Activated naive CD8-positive, alpha-beta T cell treated with anti-CD3 and anti-CD28 coated beads, Interleukin-2, amount 50 U/mL, for 16 hours (primary cell): ENCODE data around the gene KCNG4.

Source experiments
- DNase-seq: peaks from one replicate; pipeline ENCODE4 v3.0.0-alpha.2; 2020; ENCODE audit warnings: low read depth, low spot score

KCNG4 gene

DNA sequence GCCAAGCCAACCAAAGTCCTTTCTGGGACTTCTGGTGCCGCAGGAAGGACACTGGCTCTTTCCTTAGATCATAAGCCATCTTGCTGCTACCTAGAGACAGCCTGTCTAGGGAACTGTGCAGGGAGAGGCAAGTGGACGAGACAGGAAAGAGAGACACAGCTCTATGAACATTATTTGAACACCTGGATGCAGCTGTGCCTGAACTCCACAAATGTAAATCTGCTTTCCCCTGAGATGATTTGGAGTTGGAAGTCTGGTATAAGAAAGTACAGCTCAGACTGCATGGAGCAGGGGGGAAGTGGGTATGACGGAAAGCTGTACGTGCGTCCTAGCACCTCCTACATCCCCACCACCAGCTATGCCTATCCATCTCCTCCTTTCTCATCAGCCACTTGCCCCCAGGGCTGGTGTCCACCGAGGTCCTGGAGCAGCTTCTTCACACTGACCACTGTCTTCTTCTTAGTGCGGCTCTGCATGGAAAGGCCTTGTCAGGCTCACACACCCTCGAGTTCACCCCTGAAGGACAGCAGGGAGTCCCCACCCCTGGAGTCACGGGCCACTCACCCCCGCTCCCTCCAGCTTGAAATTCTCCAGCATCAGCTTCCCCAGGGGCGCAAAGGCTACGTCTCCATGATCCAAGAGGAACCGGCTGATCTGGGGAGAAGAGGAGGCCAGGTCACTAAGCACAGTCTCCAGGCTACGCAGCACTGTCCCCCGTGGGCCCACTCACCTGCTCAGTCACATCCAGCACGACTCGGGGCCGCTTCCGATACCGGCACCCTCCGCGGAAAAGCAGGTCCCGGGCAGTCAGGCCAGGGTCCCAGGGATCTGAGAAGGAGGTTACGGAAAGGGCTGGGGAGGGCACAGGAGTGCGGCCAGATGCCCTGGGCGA is 56.9 kb downstream of the KCNG4 start:
- no peak for DNase-seq

GRCh38 chr16:84182104-84182503 is 57.7 kb downstream of the KCNG4 start:
- DNase-seq, result no peak

GRCh38 chr16:84181144-84181915 is 58.5 kb downstream of the KCNG4 start:
- DNase-seq, result no peak

DNA sequence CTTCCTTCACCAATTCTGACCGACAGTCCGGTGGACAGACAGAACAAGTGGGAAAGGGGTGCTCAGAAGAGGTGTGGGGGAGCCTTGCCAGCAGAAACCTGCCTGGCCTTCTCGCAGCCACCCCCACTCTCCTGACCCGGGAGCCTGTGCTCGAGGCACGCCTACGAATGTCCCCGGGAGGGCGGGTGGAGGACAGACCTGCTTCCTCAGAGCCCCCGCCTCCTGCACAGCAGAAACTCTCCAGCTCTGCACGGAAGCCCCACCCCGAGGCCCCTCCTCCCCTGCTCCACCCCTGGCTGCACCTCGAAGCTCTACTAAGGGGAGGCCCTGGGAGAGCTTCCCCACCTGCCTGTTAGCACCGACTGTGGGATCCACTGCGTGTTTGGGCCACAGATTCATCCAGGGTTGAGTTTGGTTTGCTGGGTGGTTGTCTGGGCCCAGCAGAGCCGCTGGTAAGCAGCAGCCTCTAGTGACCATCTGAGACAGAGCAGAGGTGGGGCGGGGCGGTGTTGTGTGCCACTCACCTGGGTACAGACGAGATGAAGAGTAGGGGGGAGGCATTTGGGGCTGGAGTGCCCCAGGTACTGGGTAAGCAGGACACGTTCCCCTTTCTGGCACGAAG is 59.2 kb downstream of the KCNG4 start:
- DNase-seq, result no peak

GRCh38 chr16:84179612-84180320 is 60.0 kb downstream of the KCNG4 start:
- DNase-seq, result no peak

DNA sequence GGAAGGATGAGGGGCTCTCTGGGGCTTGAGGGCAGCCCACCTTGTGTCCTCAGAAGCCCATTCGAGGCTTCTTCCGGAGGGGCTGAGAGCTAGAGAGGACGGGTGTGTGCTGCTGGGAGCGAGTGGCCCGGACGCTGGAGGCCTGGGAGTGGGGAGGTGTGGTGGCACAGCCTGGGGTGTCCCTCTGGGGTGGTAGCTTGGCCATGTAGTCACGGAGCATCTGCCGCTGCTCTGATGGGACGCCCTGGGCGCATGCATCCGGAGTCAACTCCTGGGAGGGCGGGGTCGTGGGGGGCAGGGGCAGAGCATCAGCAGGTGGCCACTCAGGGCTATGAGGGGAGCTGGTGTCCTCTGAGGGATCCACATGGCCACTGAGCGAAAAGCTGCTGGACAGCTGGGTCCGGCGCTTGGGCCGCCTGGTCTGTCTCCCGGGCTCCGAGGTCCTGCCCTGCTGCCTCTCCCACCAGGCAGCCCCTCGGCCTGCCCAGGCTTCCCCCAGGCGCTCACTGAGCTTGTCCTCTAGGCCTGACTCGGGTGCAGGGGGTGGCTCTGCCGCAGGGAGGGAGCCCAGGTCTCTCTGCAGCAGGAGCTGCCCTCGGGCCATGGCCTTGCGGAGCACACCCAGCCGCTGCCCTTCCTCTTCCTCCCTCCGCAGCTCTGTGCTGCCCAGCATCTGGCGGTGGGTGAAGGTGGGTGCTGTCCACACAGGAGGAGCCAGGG is 60.8 kb downstream of the KCNG4 start:
- no peak for DNase-seq

DNA sequence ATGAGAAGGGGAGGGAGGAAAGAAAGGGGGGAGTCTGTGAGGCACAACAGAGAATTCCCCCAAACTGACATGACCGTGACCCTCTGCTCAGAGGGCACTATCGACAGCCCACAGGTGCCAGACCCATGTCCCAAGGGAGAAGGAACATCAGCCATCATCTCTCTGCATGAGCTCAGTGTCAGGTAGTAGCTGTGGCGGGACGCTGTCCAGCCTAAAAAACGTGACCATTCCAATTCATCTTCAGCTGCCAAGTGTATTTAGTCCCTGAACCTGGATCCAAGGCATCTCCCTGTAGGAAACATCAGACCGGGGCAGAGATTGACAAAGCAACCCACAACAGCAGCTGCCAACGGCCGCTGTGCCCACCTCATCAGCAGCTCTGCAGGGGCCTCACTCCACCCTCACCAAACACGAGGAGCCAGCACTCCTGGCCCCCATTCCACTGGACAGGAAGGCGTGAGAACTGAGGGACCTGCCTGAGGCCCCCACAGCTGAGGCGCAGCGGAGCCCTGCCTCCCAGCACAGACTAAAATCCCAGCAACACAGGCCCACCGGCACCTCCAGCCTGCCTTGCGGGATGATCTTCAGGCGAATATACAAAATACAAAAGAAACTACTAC is 61.6 kb downstream of the KCNG4 start:
- DNase-seq, result no peak

DNA sequence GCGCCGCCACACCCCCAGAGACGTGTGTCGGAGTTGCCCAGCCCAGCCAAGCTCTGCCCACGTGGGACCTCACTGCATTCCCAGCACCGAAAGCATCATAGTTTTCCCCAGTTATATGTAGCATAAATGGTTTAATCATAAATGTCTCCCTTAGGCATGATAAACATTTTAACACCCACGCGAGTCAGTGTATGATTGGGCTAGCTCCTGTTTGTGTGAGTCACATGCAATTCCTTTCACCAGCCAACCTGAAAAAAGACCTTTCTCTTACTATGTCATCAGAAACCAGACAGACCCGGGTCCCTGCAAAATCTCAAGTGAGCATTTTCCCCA is 62.1 kb downstream of the KCNG4 start:
- DNase-seq, result no peak

GRCh38 chr16:84176192-84177053 is 63.4 kb downstream of the KCNG4 start:
- DNase-seq, result no peak

DNA sequence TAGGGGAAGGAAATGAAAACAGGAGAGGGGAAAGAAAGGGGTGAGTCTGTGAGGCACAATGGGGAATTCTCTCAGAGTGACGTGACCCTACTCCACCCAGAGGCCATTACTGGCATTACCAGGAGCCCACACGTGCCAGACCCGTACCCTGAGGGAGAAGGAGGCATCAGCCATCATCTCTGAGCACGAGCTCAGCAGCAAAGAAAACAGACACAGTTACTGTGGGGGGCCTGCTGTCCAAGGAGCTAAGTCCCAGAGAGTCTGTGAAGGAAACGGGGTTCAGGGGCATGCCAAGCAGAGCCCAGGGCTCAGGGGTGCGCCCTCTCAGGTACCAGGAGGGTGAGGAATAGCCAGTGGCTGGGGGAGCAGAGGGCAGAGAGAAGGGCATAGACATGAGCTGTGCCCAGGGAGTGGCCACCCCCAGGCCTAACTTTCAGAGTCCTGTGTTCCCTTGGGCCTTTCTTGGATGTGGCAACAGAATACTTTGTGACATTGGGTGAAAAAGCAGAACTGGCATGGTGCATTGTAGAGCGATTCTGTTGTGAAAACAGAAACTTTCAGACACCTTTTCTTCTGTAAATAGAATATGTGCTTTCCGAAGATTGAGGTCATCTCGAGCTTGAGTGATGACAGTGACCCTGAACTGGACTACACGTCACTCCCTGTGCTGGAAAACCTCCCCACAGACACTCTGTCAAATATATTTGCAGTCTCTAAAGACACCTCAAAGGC is 64.3 kb downstream of the KCNG4 start:
- DNase-seq, result no peak

DNA sequence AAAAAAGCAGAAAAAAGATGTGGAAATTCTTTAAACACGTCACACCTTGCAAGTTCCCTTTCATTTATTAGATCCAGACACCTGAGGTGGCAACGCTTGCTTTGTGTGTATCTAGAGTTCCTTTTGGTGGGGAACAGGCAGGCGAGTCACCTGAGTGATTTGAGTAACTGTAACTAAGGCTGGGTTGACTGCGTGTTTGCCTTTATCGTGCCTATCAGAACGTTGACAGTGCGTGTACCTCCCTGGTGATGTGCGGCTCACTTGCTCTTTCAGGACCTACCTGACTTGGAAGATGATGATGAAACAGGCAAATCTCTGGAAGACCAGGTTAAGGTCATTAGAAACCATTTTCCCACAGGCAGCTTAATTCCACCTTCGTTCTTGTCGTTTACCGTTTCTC is 65.4 kb downstream of the KCNG4 start:
- DNase-seq, result no peak

DNA sequence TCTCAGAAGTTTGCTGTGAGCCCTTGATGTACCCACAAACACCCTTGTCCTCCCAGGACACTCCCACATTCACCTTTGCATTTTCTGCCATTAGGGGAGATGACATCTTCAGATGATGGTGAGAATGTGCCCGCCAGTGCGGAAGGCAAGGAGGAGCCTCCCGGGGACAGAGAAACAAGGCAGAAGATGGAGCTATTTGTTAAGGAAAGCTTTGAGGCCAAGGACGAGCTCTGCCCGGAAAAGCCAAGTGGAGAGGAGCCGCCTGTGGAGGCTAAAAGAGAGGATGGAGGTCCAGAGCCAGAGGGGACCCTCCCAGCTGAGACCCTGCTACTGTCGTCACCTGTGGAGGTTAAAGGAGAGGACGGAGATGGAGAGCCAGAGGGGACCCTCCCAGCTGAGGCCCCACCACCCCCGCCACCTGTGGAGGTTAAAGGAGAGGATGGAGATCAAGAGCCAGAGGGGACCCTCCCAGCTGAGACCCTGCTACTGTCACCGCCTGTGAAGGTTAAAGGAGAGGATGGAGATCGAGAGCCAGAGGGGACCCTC is 70.0 kb downstream of the KCNG4 start:
- no peak for DNase-seq
